GM12891 (cell line): Measurements from ENCODE around the gene APLF.

Experiments used
- PAX5 ChIP-seq: IDR thresholded peaks from 2 replicates; pipeline ENCODE4 v1.6.1; 2011; ENCODE audit warnings: low read length, moderate library complexity, mild to moderate bottlenecking; ENCODE audit not compliant: insufficient read depth, severe bottlenecking
- POLR2A ChIP-seq: IDR thresholded peaks from 2 replicates; pipeline ENCODE4 v1.6.1; 2011; ENCODE audit warnings: low read depth, low read length, control low read depth
- POLR2AphosphoS5 ChIP-seq: IDR thresholded peaks from 2 replicates; pipeline ENCODE4 v1.6.1; 2011; ENCODE audit warnings: low read depth, low read length, control low read depth
- POU2F2 ChIP-seq: IDR thresholded peaks from 2 replicates; pipeline ENCODE4 v1.6.1; 2011; ENCODE audit warnings: low read depth, mild to moderate bottlenecking, control low read depth, low read length, moderate library complexity
- SPI1 ChIP-seq: IDR thresholded peaks from 2 replicates; pipeline ENCODE4 v1.6.1; 2011; ENCODE audit warnings: low read depth, low read length, control low read depth
- TAF1 ChIP-seq: IDR thresholded peaks from 2 replicates; pipeline ENCODE4 v1.6.1; 2011; ENCODE audit warnings: low read depth, low read length, control low read depth

DNA sequence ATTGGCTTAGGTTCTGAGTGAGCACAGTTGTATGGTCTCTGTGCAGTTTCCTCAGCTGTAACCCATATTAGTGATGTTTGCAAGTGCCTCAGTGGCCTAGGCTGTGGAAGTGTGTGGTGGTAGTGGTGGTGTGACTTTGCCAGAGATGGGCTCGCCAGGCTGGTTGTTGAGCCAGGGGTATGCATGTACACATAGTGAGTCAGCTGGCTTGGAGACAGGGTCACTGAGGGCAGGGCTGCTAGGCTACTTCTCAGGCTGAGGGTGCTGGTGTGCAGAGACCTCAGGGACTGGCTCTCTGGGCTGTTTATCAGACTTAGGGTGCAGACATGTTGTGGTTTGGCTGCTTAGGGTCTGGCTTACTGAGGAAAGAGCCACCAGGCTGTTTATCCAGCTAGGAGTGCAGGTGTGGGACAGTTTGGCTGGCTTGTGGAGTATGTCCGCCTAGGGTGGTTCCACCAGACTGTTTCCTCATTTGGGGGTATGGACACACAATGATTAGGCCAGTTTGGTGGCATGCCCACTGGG, 15.0 kb downstream of the APLF start:
- no peak for TF ChIP-seq POLR2A
- no peak for TF ChIP-seq POLR2AphosphoS5
- TF ChIP-seq SPI1, result no peak
- TF ChIP-seq TAF1, result no peak
- no peak for TF ChIP-seq PAX5
- no peak for TF ChIP-seq POU2F2
